Naive B cell (primary cell): ENCODE data around the gene CEBPZ. TPM values are rescaled to one million over a fixed set of nuclear protein-coding genes. Genes with fewer than 3 reads are reported as not detected.

Experiments
- ATAC-seq, 2 donors: fragments of 150-1000 bp; cut with Tn5 transposase; 2 replicates each; pipeline ENCODE4 v1.10.0; 2021; ENCODE audit warnings: low read depth in 2 of 2, mild to moderate bottlenecking in 2 of 2, moderate library complexity in 2 of 2
- DNase-seq: peaks from one replicate; pipeline ENCODE4 v3.0.0; 2022
- H3K27ac Mint-ChIP-seq, 6 donors: one replicate each; pipeline ENCODE4 v1.8.0; 2020 to 2022; ENCODE audit warnings: mild to moderate bottlenecking in 6 of 6, mixed read lengths in 6 of 6, moderate library complexity in 5 of 6, inconsistent platforms in 2 of 6
- H3K27me3 Mint-ChIP-seq, 3 donors: one replicate each; pipeline ENCODE4 v1.8.0; 2021 to 2022; ENCODE audit warnings: mixed read lengths in 3 of 3, mild to moderate bottlenecking in 1 of 3
- H3K36me3 Mint-ChIP-seq, 2 donors: one replicate each; pipeline ENCODE4 v1.8.0; 2020 to 2022; ENCODE audit warnings: mixed read lengths in 2 of 2, inconsistent platforms in 1 of 2, mild to moderate bottlenecking in 1 of 2
- H3K4me1 Mint-ChIP-seq, 3 donors: one replicate each; pipeline ENCODE4 v1.8.0; 2020 to 2022; ENCODE audit warnings: mixed read lengths in 3 of 3, inconsistent platforms in 1 of 3, mild to moderate bottlenecking in 1 of 3, moderate library complexity in 1 of 3
- H3K4me3 Mint-ChIP-seq, 8 donors: one replicate each; pipeline ENCODE4 v1.8.0; 2020 to 2022; ENCODE audit warnings: mild to moderate bottlenecking in 8 of 8, mixed read lengths in 8 of 8, moderate library complexity in 8 of 8, inconsistent platforms in 2 of 8
- H3K9me3 Mint-ChIP-seq, 7 donors: one replicate each; pipeline ENCODE4 v1.8.0; 2020 to 2022; ENCODE audit warnings: mixed read lengths in 7 of 7, mild to moderate bottlenecking in 5 of 7, inconsistent platforms in 2 of 7, moderate library complexity in 1 of 7
- polyA plus RNA-seq, 6 donors: library from polyadenylated mRNA; unstranded; fragments of 300-500 nt; fragmentation: Illumina TruSeq; gene quantifications; one replicate each; pipeline ENCODE4 v1.2.3, GENCODE V29; 2021; ENCODE audit warnings: low read depth in 6 of 6

CEBPZ gene
- polyA plus RNA-seq, 6 donors from 2014 or later: 21.2 to 37.5 (median 27.9) TPM

- no peak for DNase-seq
These were observed 41.8 kb downstream of the CEBPZ start for GRCh38 chr2:37189452-37190153.

GRCh38 chr2:37188570-37188969, 42.8 kb downstream of the CEBPZ start, which contains the start of gene SULT6B1:
Gene SULT6B1, minus strand, starts transcription at chr2:37188670. Its CDS starts 30 bp downstream, at chr2:37188640.
- Mint-ChIP-seq H3K27ac (peak within 1 kb of the TSS in 1 of 6 donors; percentile 47), H3K4me1 (no peaks in the 10 kb centered on the region), H3K4me3 (no peak within 1 kb of the TSS), H3K9me3 (no peaks in the 10 kb centered on the region), H3K27me3 (peaks cover 3 to 13% (median 8%) of the 10 kb centered on the region in 3 donors), H3K36me3 (no peaks in the 10 kb centered on the region)
- ATAC-seq: no peak
- DNase-seq: no peak

More at GRCh38 chr2:37189452-37190153, 41.8 kb downstream of the CEBPZ start:
- peaks cover 3 to 13% (median 8%) of the 10 kb centered on the region in 3 donors for H3K27me3 Mint-ChIP-seq
- no peaks in the 10 kb centered on the region for H3K4me1 Mint-ChIP-seq
- no peak for ATAC-seq
- no peaks in the 10 kb centered on the region for H3K9me3 Mint-ChIP-seq
- H3K27ac Mint-ChIP-seq: no peak overlapping the region
- H3K36me3 Mint-ChIP-seq: no peaks in the 10 kb centered on the region
- H3K4me3 Mint-ChIP-seq: no peak overlapping the region

GRCh38 chr2:37181726-37182684, 49.4 kb downstream of the CEBPZ start:
- DNase-seq (no peak), ATAC-seq (no peak)
- H3K27ac Mint-ChIP-seq: peak overlapping the region in 1 of 6 donors; percentile 22
- H3K4me3 Mint-ChIP-seq: no peak overlapping the region
- H3K27me3 Mint-ChIP-seq: peaks cover 5 to 29% (median 23%) of the 10 kb centered on the region in 3 donors
- no peaks in the 10 kb centered on the region for H3K9me3 Mint-ChIP-seq
- H3K4me1 Mint-ChIP-seq: no peaks in the 10 kb centered on the region
- no peaks in the 10 kb centered on the region for H3K36me3 Mint-ChIP-seq

- no peak overlapping the region for H3K4me3 Mint-ChIP-seq
- H3K9me3 Mint-ChIP-seq: no peaks in the 10 kb centered on the region
- no peaks in the 10 kb centered on the region for H3K4me1 Mint-ChIP-seq
- no peaks in the 10 kb centered on the region for H3K36me3 Mint-ChIP-seq
- H3K27ac Mint-ChIP-seq: no peak overlapping the region
- no peak for ATAC-seq
- no peak for DNase-seq
- H3K27me3 Mint-ChIP-seq: peaks cover 4 to 22% (median 20%) of the 10 kb centered on the region in 3 donors
These were observed 50.8 kb downstream of the CEBPZ start for GRCh38 chr2:37180640-37181039.

GRCh38 chr2:37180006-37180639, 51.3 kb downstream of the CEBPZ start:
- Mint-ChIP-seq H3K27ac (no peak overlapping the region), H3K9me3 (no peaks in the 10 kb centered on the region), H3K4me1 (no peaks in the 10 kb centered on the region), H3K36me3 (no peaks in the 10 kb centered on the region), H3K4me3 (no peak overlapping the region), H3K27me3 (peaks cover 4 to 22% (median 20%) of the 10 kb centered on the region in 3 donors)
- no peak for ATAC-seq
- no peak for DNase-seq

GRCh38 chr2:37173741-37174140, 57.7 kb downstream of the CEBPZ start:
- Mint-ChIP-seq H3K4me1 (no peaks in the 10 kb centered on the region), H3K9me3 (no peaks in the 10 kb centered on the region), H3K4me3 (no peak overlapping the region), H3K27ac (peak overlapping the region in 1 of 6 donors; percentile 1), H3K36me3 (no peaks in the 10 kb centered on the region), H3K27me3 (peaks cover 0 to 9% (median 4%) of the 10 kb centered on the region in 3 donors)
- ATAC-seq (no peak), DNase-seq (no peak)

- ATAC-seq (no peak), DNase-seq (no peak)
- no peaks in the 10 kb centered on the region for H3K9me3 Mint-ChIP-seq
- no peaks in the 10 kb centered on the region for H3K36me3 Mint-ChIP-seq
- no peak overlapping the region for H3K27ac Mint-ChIP-seq
- H3K4me1 Mint-ChIP-seq: no peaks in the 10 kb centered on the region
- no peak overlapping the region for H3K4me3 Mint-ChIP-seq
- peaks cover 0 to 4% (median under 1%) of the 10 kb centered on the region in 3 donors for H3K27me3 Mint-ChIP-seq
These were observed 59.8 kb downstream of the CEBPZ start for GRCh38 chr2:37171624-37171950.

- ATAC-seq (peak; percentile 79 to 81), DNase-seq (peak; percentile 27)
- Mint-ChIP-seq H3K4me3 (no peak overlapping the region), H3K4me1 (no peaks in the 10 kb centered on the region), H3K9me3 (peaks cover 5 to 22% (median 12%) of the 10 kb centered on the region in 7 donors), H3K27ac (peak overlapping the region in 1 of 6 donors; percentile 38), H3K27me3 (peaks cover 0 to 4% (median 0%) of the 10 kb centered on the region in 3 donors), H3K36me3 (peaks cover 0 to 8% of the 10 kb centered on the region in 2 donors)
These were observed 63.0 kb downstream of the CEBPZ start for GRCh38 chr2:37168217-37168981.

GRCh38 chr2:37167636-37168180, 63.7 kb downstream of the CEBPZ start:
- Mint-ChIP-seq H3K36me3 (peaks cover 0 to 8% of the 10 kb centered on the region in 2 donors), H3K27me3 (no peaks in the 10 kb centered on the region), H3K4me1 (no peaks in the 10 kb centered on the region), H3K9me3 (peaks cover 5 to 22% (median 12%) of the 10 kb centered on the region in 7 donors), H3K4me3 (no peak overlapping the region), H3K27ac (no peak overlapping the region)
- ATAC-seq: no peak
- DNase-seq: no peak

- Mint-ChIP-seq H3K4me1 (no peaks in the 10 kb centered on the region), H3K27me3 (no peaks in the 10 kb centered on the region), H3K9me3 (peaks cover 5 to 23% (median 12%) of the 10 kb centered on the region in 7 donors), H3K4me3 (no peak overlapping the region), H3K36me3 (peaks cover 0 to 8% of the 10 kb centered on the region in 2 donors), H3K27ac (peak overlapping the region in 1 of 6 donors; percentile 32)
- DNase-seq: no peak
- ATAC-seq: no peak
These were observed 66.6 kb downstream of the CEBPZ start for GRCh38 chr2:37164757-37165156.

- peaks cover 34 to 47% (median 35%) of the 10 kb centered on the region in 3 donors for H3K4me1 Mint-ChIP-seq
- H3K36me3 Mint-ChIP-seq: peaks cover 0 to 17% of the 10 kb centered on the region in 2 donors
- peak within 1 kb of the TSS; percentile 75 to 97 (median 86) for H3K27ac Mint-ChIP-seq
- H3K27me3 Mint-ChIP-seq: no peaks in the 10 kb centered on the region
- peak within 1 kb of the TSS; percentile 87 to 98 (median 92) for H3K4me3 Mint-ChIP-seq
- ATAC-seq (peak; percentile 94), DNase-seq (peak; percentile 81)
- peaks cover 0 to 4% (median 0%) of the 10 kb centered on the region in 7 donors for H3K9me3 Mint-ChIP-seq
These were observed 74.3 kb downstream of the CEBPZ start, which contains the start of gene EIF2AK2 for GRCh38 chr2:37156857-37157714. Gene EIF2AK2, minus strand, starts transcription at chr2:37156980. Its CDS starts 9,174 bp downstream, at chr2:37147806.
